H9 (cell line): Measurements from ENCODE around the gene ANKRD44. TPM values are rescaled to one million over a fixed set of nuclear protein-coding genes. Genes with fewer than 3 reads are reported as not detected.
A peak's percentile ranks its signal among the peaks of the same experiment; 100 is the strongest.
"Not testable (repeated sequence)": the region's sequence is repeated elsewhere in the genome, so short reads cannot be mapped to it uniquely, and the experiment has no call there.

ENCODE experiments used
- DNase-seq: peaks from one replicate; pipeline ENCODE4 v3.0.0-alpha.2; 2017
- H2AFZ ChIP-seq: one replicate; pipeline ENCODE4 v1.6.1; 2013; ENCODE audit warnings: mild to moderate bottlenecking, low read length, control low read depth, moderate library complexity
- H2AK5ac ChIP-seq: 2 replicates; pipeline ENCODE4 v1.6.1; 2013; ENCODE audit warnings: low read length, control low read depth, mixed read lengths; ENCODE audit not compliant: insufficient read length
- H2BK120ac ChIP-seq: one replicate; pipeline ENCODE4 v1.6.1; 2013; ENCODE audit warnings: low read depth, mild to moderate bottlenecking, low read length, control low read depth, inconsistent platforms; ENCODE audit not compliant: poor library complexity, severe bottlenecking
- H2BK12ac ChIP-seq: 2 replicates; pipeline ENCODE4 v1.6.1; 2013; ENCODE audit warnings: low read length, control low read depth, mixed read lengths, low read depth; ENCODE audit not compliant: insufficient read length
- H2BK15ac ChIP-seq: 2 replicates; pipeline ENCODE4 v1.6.1; 2013; ENCODE audit warnings: low read depth, low read length, control low read depth
- H2BK20ac ChIP-seq: one replicate; pipeline ENCODE4 v1.6.1; 2013; ENCODE audit warnings: low read depth, mild to moderate bottlenecking, low read length, control low read depth, inconsistent platforms; ENCODE audit not compliant: poor library complexity, severe bottlenecking
- H2BK5ac ChIP-seq: 2 replicates; pipeline ENCODE4 v1.6.1; 2013; ENCODE audit warnings: low read length, control low read depth, mixed read lengths; ENCODE audit not compliant: insufficient read length
- H3K14ac ChIP-seq: 2 replicates; pipeline ENCODE4 v1.6.1; 2013; ENCODE audit warnings: low read length, control low read depth; ENCODE audit not compliant: insufficient read depth
- H3K18ac ChIP-seq: 2 replicates; pipeline ENCODE4 v1.6.1; 2013; ENCODE audit warnings: low read depth, mild to moderate bottlenecking, mixed read lengths, low read length, control low read depth; ENCODE audit not compliant: insufficient read length
- H3K23ac ChIP-seq: 2 replicates; pipeline ENCODE4 v1.6.1; 2013; ENCODE audit warnings: low read length, control low read depth, mixed read lengths, low read depth; ENCODE audit not compliant: insufficient read length
- H3K23me2 ChIP-seq: 2 replicates; pipeline ENCODE4 v1.6.1; 2013; ENCODE audit warnings: low read depth, mild to moderate bottlenecking, mixed read lengths, low read length, control low read depth; ENCODE audit not compliant: insufficient read length, poor library complexity, severe bottlenecking
- H3K27ac ChIP-seq: 2 replicates; pipeline ENCODE4 v1.5.1; 2013; ENCODE audit warnings: low read length, control low read depth, mixed read lengths, low read depth; ENCODE audit not compliant: insufficient read length
- H3K27me3 ChIP-seq: 2 replicates; pipeline ENCODE4 v1.6.1; 2013; ENCODE audit warnings: low read length, control low read depth, inconsistent platforms; ENCODE audit not compliant: insufficient read depth
- H3K4ac ChIP-seq: 2 replicates; pipeline ENCODE4 v1.6.1; 2013; ENCODE audit warnings: low read depth, mild to moderate bottlenecking, control low read depth, inconsistent platforms, low read length, moderate library complexity
- H3K4me1 ChIP-seq: 2 replicates; pipeline ENCODE4 v1.6.1; 2013; ENCODE audit warnings: low read length, control low read depth, inconsistent platforms; ENCODE audit not compliant: insufficient read depth
- H3K4me2 ChIP-seq: 2 replicates; pipeline ENCODE4 v1.6.1; 2013; ENCODE audit warnings: low read length, control low read depth, mixed read lengths; ENCODE audit not compliant: insufficient read length, insufficient read depth
- H3K56ac ChIP-seq: 2 replicates; pipeline ENCODE4 v1.6.1; 2013; ENCODE audit warnings: low read depth, mild to moderate bottlenecking, mixed read lengths, low read length, control low read depth; ENCODE audit not compliant: insufficient read length
- H3K79me1 ChIP-seq: 2 replicates; pipeline ENCODE4 v1.6.1; 2013; ENCODE audit warnings: low read depth, mild to moderate bottlenecking, moderate library complexity, low read length, control low read depth, inconsistent platforms; ENCODE audit not compliant: insufficient read depth, poor library complexity, severe bottlenecking
- H3K79me2 ChIP-seq: 2 replicates; pipeline ENCODE4 v1.6.1; 2013; ENCODE audit warnings: low read length, control low read depth, inconsistent platforms; ENCODE audit not compliant: insufficient read depth
- H3K9ac ChIP-seq: 2 replicates; pipeline ENCODE4 v1.6.1; 2013; ENCODE audit warnings: low read length, control low read depth, mixed read lengths; ENCODE audit not compliant: insufficient read length; ENCODE audit errors: extremely low read depth
- H3K9me3 ChIP-seq: one replicate; pipeline ENCODE4 v1.6.1; 2013; ENCODE audit warnings: low read depth, low read length, inconsistent platforms; ENCODE audit not compliant: control insufficient read depth
- H3T11ph ChIP-seq: one replicate; pipeline ENCODE4 v1.6.1; 2013; ENCODE audit warnings: mild to moderate bottlenecking, low read length, control low read depth, inconsistent platforms
- H4K20me1 ChIP-seq: one replicate; pipeline ENCODE4 v1.6.1; 2013; ENCODE audit not compliant: control insufficient read depth, insufficient read length, insufficient read depth
- H4K5ac ChIP-seq: 2 replicates; pipeline ENCODE4 v1.6.1; 2013; ENCODE audit warnings: low read depth, mild to moderate bottlenecking, mixed read lengths, low read length, control low read depth; ENCODE audit not compliant: insufficient read length
- H4K8ac ChIP-seq: replicated peaks from 2 replicates; pipeline ENCODE4 v1.6.1; 2013; ENCODE audit warnings: low read length, control low read depth, mixed read lengths, low read depth; ENCODE audit not compliant: insufficient read length
- H4K91ac ChIP-seq: 2 replicates; pipeline ENCODE4 v1.6.1; 2013; ENCODE audit warnings: low read depth, mild to moderate bottlenecking, moderate library complexity, mixed read lengths, low read length, control low read depth; ENCODE audit not compliant: insufficient read length
- H3K27ac Mint-ChIP-seq, 3 experiments: 2 replicates in 2 of 3; 3 replicates in 1 of 3; pipeline ENCODE4 v1.8.0; 2020 to 2021; ENCODE audit warnings: mixed read lengths in 3 of 3, mild to moderate bottlenecking in 1 of 3, moderate library complexity in 1 of 3
- H3K27me3 Mint-ChIP-seq: 2 replicates; pipeline ENCODE4 v1.8.0; 2021; ENCODE audit warnings: low read depth, mild to moderate bottlenecking, moderate library complexity, mixed read lengths
- H3K36me3 Mint-ChIP-seq, 3 experiments: 2 replicates in 2 of 3; 3 replicates in 1 of 3; pipeline ENCODE4 v1.8.0; 2020 to 2021; ENCODE audit warnings: low read depth in 3 of 3, mixed read lengths in 3 of 3; ENCODE audit not compliant: insufficient read depth in 1 of 3
- H3K4me1 Mint-ChIP-seq, 2 experiments: 2 replicates each; pipeline ENCODE4 v1.8.0; 2020; ENCODE audit warnings: mixed read lengths in 2 of 2
- H3K4me3 Mint-ChIP-seq, 2 experiments: 2 replicates in 1 of 2; 3 replicates in 1 of 2; pipeline ENCODE4 v1.8.0; 2020 to 2021; ENCODE audit warnings: mild to moderate bottlenecking in 2 of 2, mixed read lengths in 2 of 2, moderate library complexity in 1 of 2
- H3K9me3 Mint-ChIP-seq, 2 experiments: 2 replicates in 1 of 2; 3 replicates in 1 of 2; pipeline ENCODE4 v1.8.0; 2020; ENCODE audit warnings: mild to moderate bottlenecking in 2 of 2, mixed read lengths in 2 of 2, moderate library complexity in 1 of 2
- CTCF ChIP-seq: fragments of 200-600 bp; sonication (generic); conservative IDR thresholded peaks from 3 replicates; pipeline ENCODE4 v1.8.0; 2021; ENCODE audit warnings: antibody characterized with exemption, mild to moderate bottlenecking
- WGBS: extraction: QIAGEN DNeasy Blood & Tissue Kit; methylation state at CpG from one replicate; pipeline ENCODE4 v1.1.7; 2013; ENCODE audit warnings: missing lambda C conversion rate, low lambda C conversion rate, mixed read lengths; ENCODE audit not compliant: insufficient read length; ENCODE audit errors: extremely low coverage; 5-methylcytosine and 5-hydroxymethylcytosine counted together
- total RNA-seq: library from RNA; stranded (reverse); gene quantifications from 2 replicates; pipeline ENCODE4 v1.2.1, GENCODE V29; 2021

Gene ANKRD44
- total RNA-seq, 1 experiment from 2014 or later: 1.9 TPM

- Mint-ChIP-seq H3K27ac (peak overlapping the region in 1 of 3 experiments; percentile 30; a peak in 3 of 7 replicates), H3K4me3 (no peak overlapping the region), H3K36me3 (no peaks in the 10 kb centered on the region), H3K9me3 (no peaks in the 10 kb centered on the region), H3K27me3 (no peaks in the 10 kb centered on the region), H3K4me1 (no peaks in the 10 kb centered on the region)
- no peaks in the 10 kb centered on the region for H3K79me1 ChIP-seq
- no peak overlapping the region for H4K8ac ChIP-seq
- no peak overlapping the region for H4K91ac ChIP-seq
- H3K4ac ChIP-seq: no peak overlapping the region
- H3K27me3 ChIP-seq: no peaks in the 10 kb centered on the region
- no peaks in the 10 kb centered on the region for H4K20me1 ChIP-seq
- no peaks in the 10 kb centered on the region for H3K9me3 ChIP-seq
- no peaks in the 10 kb centered on the region for H3K79me2 ChIP-seq
- H3T11ph ChIP-seq: no peak overlapping the region
- H3K23ac ChIP-seq: no peak overlapping the region
- no peak overlapping the region for H3K14ac ChIP-seq
- TF ChIP-seq CTCF: no peak
- no peak overlapping the region for H3K18ac ChIP-seq
- no peaks in the 10 kb centered on the region for H3K23me2 ChIP-seq
- no peak overlapping the region for H4K5ac ChIP-seq
- H2BK120ac ChIP-seq: no peak overlapping the region
- WGBS: no CpG with 5 or more reads among the region's 5 CpGs
- H3K56ac ChIP-seq: no peak overlapping the region
- H2BK12ac ChIP-seq: no peak overlapping the region
- no peak overlapping the region for H3K9ac ChIP-seq
- H2BK5ac ChIP-seq: no peak overlapping the region
- no peak overlapping the region for H2AK5ac ChIP-seq
- no peak overlapping the region for H3K27ac ChIP-seq
- H2BK15ac ChIP-seq: no peak overlapping the region
- no peak overlapping the region for H2BK20ac ChIP-seq
- no peak for DNase-seq
- H3K4me1 ChIP-seq: no peaks in the 10 kb centered on the region
- no peak overlapping the region for H2AFZ ChIP-seq
- no peak overlapping the region for H3K4me2 ChIP-seq
These were observed 35.3 kb upstream of the ANKRD44 start for GRCh38 chr2:197345846-197346370.

DNA sequence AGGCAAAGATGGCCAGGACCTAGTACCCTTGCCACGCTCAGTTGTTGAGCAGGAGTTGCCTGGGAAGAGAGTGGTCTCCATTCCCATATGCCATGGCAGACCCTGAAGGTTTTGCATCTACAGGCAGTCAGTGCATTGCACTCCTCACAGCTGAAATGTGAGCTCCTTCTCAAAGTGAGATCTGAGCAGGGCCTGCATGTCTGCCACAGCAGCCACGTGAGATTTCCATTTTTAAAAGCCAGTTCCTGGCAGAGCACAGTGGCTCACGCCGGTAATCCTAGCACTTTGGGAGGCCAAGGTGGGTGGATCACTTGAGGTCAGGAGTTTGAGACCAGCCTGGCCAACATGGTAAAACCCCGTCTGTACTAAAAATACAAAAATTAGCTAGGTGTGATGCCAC is 33.4 kb upstream of the ANKRD44 start:
- H3K4me1 Mint-ChIP-seq, H3K14ac ChIP-seq, H3K9me3 ChIP-seq, H3K4me2 ChIP-seq, H4K8ac ChIP-seq, H3K23me2 ChIP-seq, H3T11ph ChIP-seq, H4K5ac ChIP-seq, H4K91ac ChIP-seq, H3K4ac ChIP-seq, H3K4me1 ChIP-seq, H3K4me3 Mint-ChIP-seq, H3K23ac ChIP-seq, H2AFZ ChIP-seq, H4K20me1 ChIP-seq, H3K79me1 ChIP-seq, H2BK12ac ChIP-seq, H3K18ac ChIP-seq, H3K27ac ChIP-seq, H3K27me3 Mint-ChIP-seq, H2BK120ac ChIP-seq, DNase-seq, H2AK5ac ChIP-seq, H2BK20ac ChIP-seq, H3K9me3 Mint-ChIP-seq, H3K56ac ChIP-seq, H3K36me3 Mint-ChIP-seq, H3K27me3 ChIP-seq, H3K9ac ChIP-seq, H3K27ac Mint-ChIP-seq, H2BK15ac ChIP-seq, H2BK5ac ChIP-seq, H3K79me2 ChIP-seq: not testable (repeated sequence)
- no CpG with 5 or more reads among the region's 5 CpGs for WGBS
